HG03045 (cell line): ENCODE results near the gene VEGFC.

Experiments
- ATAC-seq: cut with Tn5 transposase; IDR thresholded peaks from one replicate; pipeline ENCODE4 v1.9.1; 2021; ENCODE audit warnings: mild to moderate bottlenecking, moderate library complexity; ENCODE audit not compliant: unreplicated experiment

VEGFC gene

DNA sequence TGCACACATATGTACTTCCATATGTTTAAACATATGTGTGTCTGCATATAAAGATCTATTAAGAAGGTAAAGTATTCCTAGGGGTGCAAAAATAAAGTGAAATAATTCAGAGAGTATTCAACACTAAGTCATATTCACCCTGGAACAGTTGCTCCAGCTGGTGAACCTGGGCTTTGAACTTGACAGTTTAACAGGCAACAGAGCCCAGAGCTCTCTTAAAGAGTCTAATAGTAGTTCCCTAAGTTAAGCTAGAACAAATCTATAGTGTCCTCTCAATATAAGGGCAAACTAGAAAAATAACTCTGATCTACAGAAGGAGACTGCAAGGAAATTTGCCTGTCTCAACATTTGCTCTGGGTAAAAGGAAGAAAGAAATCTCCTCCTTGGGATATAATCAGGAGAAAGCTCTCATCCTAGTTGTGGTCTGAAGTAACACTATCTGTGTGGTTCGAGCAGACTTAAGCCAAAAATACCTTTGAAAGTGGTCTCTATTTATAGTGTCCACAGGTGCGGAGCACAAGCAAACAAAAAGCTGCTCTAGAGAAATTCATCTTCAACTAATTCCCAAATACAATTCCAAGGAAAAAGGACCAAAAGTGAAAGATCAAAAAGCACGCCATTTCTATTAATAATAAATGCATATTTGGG, 29.9 kb downstream of the VEGFC start:
- ATAC-seq: no peak

DNA sequence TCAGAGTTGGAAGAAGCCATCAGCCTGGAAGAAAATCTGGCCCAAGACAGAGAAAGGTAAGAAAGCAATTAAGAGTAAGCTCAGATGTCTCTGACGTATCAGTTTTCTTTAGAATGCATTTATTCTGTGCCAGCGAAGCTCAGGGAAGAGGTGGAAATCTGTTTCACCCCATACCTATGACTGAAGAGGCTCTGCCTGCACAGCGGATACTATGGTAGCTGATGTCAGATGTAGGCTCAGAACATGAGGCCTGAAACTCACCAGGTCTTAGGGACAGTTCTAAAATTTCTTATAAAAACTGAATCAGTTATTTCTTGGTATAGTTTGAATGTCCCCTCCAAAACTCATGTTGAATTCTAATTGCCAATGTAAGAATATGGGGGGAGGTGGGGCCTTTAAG, 30.9 kb downstream of the VEGFC start:
- ATAC-seq: no peak

DNA sequence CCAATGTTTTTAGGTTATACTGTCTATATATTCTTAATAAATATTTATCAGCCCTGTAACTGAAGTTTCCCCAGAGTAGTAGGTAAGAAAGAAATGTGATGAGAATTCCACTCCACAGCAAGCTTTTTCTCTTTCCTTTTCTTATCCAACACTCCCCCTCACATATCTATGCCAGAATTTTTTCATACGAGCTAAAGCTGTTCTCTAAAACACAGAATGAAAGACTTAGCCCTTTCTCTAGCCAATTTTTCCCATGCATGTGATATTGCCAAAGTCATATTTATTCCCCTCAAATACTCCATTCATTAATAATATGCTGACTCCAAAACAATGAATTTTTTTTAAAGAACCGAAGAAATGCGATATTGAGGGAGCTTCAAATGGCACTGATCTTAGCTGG, 32.3 kb downstream of the VEGFC start:
- ATAC-seq: no peak

DNA sequence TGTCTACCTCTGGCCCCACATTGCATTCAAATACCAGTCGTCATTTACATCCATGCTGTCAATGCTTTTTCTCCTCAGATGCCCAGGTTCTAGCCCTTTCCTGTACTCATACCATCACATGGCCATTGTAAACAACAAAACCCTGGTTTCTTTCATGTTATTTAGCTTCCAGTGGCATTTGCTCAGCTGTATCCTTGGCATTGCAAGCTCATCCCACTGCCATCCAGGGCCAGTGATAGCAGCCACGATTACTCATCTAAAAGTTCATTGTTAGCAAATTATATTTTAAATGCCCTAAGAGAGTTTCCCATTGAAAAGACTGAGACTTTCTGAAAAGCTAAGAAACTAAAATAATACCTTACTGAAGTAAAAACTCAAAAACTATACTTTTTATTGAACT, 34.0 kb downstream of the VEGFC start:
- no peak for ATAC-seq

DNA sequence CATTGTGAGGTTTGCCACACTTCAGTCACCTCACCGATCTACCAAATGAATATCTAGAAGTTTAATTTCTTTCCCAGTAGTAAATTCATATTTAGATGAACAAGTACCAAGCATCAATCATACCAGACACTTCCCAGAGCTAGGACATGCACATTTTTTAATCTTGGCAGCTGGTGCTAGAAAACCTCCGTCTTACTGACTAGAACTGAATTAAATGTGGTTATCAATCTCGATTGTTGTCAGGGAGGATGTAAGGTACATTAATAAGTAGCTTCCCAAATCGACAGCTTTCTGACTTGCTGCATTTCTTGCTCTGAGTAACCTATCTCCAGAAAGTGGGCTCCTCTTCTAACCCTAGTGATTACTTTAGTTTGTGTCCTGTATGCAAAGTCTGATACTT, 34.4 kb downstream of the VEGFC start:
- ATAC-seq: no peak

DNA sequence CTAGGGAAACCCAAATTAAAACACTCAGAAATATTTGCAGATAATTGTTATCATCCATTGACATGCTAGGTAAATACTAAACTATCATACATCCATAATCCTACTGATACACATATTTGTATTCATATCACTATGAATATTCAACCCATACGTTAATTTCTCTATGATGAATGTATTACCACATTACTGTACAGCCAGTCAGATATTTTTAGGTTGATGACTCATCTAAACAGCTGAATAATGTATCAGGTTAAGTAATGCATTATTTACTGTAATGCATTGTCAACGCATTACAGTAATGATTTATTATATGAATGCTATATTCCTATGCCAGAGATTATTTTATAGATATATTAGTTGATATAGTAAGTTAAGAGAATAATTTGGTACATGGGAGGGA, 37.1 kb downstream of the VEGFC start:
- no peak for ATAC-seq

DNA sequence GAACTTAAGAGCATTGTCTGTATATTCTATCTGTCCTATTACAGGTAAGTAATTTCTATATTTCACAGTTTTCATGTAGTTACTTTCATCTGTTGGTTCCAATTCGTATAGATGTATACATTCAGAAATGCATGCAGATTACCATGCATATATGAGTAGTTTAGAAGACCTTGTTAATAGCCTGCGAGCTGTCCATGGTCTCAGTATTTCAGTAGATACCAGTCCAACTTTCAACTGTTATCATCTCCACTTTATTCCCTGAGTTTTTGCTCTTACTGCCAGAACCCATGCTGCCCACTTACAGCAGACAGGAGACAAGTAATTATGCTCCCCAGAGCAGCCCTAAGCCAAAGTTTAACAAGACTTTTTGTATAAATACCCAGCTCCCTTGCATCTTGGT, 37.7 kb downstream of the VEGFC start:
- no peak for ATAC-seq

DNA sequence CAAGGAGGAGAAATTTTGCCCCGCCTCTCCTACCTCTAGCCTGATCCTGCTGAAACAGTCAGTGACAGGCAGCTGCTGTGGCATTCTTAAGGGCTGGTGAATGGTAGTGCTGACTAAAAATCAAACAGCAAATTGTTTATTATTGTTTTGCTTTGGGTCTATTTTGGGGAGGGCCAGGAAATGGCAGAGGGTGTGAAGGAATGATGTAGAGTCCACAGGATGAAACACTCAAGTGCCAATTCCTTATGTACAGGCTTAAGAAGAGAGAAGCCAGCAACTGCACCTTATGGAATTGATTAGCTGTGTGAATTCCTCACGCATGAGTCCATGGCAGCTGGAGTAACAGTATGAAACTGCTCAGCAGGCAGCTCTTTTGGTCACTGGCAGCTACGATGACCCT, 39.7 kb downstream of the VEGFC start:
- ATAC-seq: no peak

DNA sequence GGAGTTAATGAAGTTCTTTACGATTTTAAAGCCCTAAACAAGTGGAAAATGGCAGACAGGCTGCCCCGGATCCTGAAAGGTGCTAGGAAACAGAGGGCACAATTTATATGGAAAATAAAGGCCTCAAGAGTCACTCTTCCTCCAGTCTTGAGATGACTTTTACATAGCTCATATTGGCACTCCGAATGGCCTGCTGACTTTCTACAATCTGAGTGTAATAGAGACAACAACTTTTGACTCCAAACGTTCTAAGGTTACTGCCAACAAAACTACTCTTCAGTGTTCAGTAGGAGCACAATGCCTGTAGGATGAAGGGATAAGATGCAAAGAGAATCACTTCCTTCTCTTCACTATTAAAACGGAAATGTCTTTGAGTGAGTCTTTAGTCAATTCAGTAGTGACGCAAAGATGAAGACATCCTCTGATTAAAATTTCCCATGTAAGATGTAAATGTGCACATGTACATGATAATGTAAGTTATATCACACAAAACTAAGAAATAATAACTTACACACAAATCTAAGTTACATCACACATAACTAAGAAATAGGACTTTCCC, 40.5 kb downstream of the VEGFC start:
- no peak for ATAC-seq

DNA sequence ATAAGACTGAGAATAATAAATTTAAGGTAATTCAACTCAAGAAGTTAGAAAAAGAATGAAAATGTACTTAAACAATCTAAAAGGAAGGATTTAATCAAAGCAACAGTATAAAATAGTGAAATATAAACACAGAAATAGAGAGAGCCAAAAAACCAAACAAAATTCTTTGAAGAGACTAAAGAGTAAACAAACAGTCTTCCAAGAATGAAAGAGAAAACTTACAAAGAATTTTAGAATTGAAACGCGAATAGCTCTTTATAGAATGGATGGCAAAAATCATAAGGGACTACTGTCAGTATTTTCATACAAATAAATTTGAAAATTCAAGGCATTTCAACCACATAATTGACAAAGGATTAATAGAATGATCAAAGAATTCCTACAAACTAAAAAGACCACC, 41.7 kb downstream of the VEGFC start:
- no peak for ATAC-seq

DNA sequence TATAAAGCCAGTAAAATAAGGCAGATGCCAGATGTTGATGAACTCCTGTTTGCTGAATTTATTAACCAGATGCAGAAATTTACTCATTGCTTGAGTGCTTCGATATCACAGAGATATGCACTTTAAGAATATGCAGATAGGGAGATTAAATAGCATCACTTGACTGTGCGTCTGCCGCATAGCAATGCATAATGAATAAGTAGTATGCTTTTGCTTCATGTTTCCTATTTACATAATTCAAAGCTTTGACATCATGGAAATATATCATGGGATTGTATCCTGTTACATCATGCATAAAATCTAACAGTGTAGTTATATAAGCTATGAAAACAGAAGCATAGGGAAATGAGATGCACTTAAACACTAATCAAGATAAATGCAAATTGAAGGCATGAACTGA, 45.9 kb downstream of the VEGFC start:
- no peak for ATAC-seq

DNA sequence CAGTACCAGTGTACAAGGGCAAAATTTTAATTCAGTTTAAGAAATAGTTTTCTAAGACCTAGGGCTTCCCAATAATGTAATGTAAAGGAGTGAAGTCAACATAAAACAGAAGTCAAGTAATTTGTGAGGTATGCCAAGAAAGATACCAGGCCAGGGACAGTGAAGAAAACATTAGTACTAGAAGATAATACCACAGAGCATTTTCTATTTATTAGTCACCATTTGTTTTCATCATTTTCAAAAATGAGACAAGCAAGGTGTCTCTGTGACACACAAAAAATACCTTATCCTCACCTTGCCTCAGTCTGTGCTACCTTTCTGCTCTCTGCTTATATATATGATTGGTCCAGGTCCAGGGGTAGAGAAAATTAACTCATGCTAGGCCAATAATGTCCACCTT, 46.8 kb downstream of the VEGFC start:
- ATAC-seq: no peak

DNA sequence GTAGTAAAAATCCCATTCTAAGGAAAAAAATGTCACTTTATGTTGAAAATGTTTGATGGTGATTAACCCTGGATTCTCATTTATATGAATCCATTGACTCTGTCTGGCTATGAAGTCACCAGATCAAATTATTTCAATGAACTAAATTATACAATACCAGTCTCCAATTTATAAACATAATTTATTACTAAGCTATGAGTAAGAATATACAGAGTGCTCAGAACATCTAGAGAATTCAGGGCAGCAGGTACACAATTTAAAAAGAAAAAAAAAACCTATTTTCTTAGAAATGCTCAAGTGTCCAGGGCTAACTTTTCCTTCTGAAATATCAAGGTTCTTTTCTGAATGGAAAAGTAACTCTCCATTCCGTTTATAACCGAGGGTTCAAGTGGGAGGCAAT, 48.6 kb downstream of the VEGFC start:
- no peak for ATAC-seq

DNA sequence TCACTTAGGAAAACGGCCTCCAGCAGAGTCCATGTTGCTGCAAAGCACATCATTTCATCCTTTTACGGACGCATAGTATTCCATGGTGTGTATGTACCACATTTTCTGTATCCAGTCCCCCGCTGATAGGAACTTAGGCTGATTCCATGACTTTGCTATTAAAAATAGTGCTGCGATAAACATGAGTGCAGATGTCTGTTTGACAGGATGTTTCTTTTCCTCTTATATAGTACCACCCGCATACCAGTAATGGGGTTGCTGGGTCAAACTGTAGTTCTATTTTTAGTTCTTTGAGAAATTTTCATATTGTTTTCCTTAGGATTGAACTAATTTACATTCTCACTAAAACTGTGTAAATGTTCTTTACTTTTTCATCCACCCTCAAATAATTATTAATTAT, 50.5 kb downstream of the VEGFC start:
- no peak for ATAC-seq

DNA sequence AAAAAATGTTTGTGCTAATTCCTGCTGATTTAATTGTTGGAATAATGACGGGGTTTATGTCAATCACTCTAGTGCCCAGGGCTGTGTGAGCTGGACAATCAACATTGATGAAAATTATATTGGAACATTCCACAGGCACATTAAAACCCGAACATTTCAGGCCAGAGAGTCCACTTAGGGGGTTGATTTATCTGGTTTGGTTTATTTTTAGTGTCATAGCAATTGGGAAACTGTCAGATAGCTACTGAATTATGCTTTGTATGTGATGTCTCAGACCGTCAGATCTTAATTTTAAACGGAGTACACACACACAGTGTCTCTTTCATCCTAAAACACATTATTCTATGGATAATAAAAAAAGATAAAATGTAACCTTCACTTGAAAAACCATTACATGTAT, 51.5 kb downstream of the VEGFC start:
- no peak for ATAC-seq

DNA sequence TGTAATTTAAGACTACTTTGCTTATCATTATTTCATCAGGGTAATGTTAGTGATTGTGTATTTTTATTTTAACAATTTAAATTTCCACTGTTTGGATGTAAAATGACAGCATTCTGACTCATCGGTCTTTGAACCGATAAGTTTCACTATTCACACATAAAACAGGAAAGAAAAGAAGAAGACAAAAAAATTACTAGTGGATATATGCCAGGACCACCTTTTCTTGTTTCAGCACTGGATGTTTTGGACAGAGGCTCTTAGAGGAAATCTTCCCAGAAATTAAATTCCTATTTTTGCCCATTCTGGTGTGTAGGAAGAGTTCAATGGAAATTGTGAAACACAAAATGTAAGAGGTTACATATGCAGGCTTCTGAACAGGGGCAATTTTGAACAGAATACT, 57.4 kb downstream of the VEGFC start:
- no peak for ATAC-seq

DNA sequence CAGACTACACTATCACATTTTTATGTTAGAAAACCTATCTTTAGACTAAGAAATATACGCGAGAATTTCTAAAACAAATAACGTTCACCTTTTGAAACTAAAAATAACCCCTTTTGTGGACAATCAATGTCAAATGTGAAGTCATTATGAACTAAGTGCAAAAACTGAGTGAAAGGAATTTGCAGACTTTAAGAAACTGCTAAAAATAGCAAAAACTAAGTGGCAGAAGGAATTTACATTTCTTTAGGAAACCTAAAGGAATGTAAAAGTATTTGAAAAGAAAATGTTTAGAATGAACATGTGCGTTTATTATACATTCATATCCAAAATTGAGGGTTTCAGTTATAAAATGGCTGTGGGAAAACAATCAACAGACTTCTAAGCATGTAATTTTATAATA, 58.3 kb downstream of the VEGFC start:
- ATAC-seq: no peak

DNA sequence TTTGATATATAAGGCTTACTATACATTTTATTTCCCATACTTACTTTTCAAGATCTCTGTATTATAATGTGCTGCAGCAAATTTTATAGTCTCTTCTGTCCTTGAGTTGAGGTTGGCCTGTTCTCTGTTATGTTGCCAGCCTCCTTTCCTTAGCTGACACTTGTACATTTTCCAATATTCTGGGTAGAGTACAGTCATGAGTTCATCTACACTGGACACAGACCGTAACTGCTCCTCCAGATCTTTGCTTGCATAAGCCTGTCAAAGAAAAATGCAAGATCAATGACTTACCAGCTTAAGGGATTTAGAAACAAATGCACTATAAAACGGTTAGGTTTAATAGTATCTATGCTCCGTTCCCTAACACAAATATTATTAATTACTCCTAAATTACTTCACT, 63.2 kb downstream of the VEGFC start:
- no peak for ATAC-seq

DNA sequence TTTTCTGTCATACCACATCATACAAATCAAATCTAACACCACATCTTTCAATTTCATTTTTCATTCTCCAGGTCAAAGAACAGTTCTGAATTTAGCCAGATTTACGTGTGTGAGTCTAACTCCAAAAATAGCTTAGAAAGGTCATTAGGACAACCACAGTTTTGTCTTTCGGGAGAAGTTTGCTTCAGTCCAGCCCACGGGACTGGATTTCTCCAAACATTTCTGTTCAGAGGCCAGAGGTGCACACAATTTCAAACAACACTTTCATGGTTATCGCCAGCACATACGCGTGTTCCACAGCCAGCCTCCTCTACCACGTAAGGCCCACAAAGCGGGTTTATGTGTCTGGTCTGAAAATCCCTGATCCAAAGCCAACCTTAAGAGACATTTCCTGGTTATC, 65.9 kb downstream of the VEGFC start:
- no peak for ATAC-seq

DNA sequence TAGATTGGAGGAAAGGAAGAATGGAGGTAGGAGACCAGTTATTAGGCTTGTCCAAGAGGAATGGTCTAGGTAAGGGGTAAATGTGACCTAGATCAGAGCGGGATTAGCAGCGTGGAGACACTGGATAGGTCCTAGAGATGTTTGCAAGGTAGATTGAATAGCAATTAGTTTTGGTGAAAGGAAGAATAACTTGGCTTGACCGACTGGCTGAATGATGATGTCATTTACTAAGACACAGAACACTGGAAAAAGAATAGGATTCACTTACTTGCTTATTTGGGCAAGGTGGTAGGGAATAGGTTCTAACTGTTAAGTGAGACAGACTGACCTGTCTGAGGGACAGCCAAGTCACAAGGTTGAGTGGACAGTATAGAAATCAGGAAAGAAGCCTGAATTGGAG, 71.3 kb downstream of the VEGFC start:
- ATAC-seq: no peak

DNA sequence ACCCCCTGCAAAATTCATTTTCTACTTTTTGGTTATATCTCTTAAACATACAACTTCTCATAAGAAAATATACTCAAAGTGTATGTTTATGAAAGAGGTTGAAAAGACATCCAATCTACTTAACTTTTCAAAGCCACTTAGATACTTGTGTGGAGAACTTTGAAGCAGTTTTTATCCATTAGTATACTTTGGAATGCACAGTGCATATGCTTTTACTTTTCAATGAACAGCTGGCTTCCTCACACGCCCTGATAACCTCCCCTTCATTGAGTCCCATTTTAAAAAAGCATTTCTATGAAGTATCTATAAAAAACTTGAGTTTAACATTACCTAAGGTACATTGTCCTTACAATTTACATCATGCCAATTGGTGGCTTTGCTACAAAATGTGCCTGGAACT, 73.8 kb downstream of the VEGFC start:
- no peak for ATAC-seq

DNA sequence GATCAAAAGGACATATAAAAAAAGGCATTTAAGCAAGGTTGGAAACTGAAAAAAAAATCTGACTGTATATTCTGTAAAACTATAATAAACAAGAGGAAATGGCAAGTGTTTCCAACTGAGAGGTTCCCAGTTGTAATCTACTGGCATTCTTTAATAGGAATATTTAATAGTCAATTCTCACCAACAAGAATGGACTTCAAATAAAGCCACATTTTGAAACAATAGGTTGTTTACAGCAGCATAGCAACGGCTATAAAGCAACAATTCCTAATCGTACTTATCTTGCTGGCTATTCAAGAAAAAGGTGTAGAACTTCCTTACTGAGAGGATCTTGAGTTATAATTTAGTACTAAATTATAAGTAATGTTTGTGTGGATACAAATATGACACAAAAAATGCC, 75.5 kb downstream of the VEGFC start:
- no peak for ATAC-seq

DNA sequence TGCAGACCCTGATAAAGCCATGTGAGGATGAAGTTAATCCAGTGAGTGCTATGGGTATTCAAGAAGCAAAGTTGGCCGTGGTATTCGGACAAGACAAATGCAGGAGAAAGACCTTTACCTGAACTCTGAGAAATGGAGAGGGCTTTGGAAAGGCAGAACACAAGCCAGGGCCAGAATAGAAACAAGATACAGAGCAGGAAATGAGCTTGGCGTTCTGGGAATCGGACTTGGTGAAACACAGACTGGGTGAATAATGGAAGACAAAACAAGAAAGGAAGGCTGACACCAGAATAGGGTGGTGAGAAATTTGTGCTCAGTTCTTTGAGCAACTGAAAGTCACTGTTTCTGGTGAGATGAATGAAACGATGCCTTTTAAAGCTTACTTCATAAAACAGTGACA, 83.3 kb downstream of the VEGFC start:
- ATAC-seq: no peak
